UCSD-AML1 (cell line): Measurements from ENCODE around the gene PCGF5.
"Not testable (repeated sequence)": the region's sequence is repeated elsewhere in the genome, so short reads cannot be mapped to it uniquely, and the experiment has no call there.

Source experiments
- DNase-seq: peaks from one replicate; lab custom pipeline; 2025; ENCODE audit not compliant: unreplicated experiment; lab: John Stamatoyannopoulos, UW

The PCGF5 gene

GRCh38 chr10:91210014-91210413 lies 10.4 kb upstream of the PCGF5 start:
- no peak for DNase-seq

- no peak for DNase-seq
Measured at GRCh38 chr10:91210435-91210834, 10.0 kb upstream of the PCGF5 start.

- no peak for DNase-seq
Measured at GRCh38 chr10:91211675-91212074, 8.8 kb upstream of the PCGF5 start.

- no peak for DNase-seq
Measured at GRCh38 chr10:91214911-91215310, 5.6 kb upstream of the PCGF5 start.

- DNase-seq, result no peak
Measured at GRCh38 chr10:91215384-91215783, 5.1 kb upstream of the PCGF5 start.

- DNase-seq, result no peak
Measured at GRCh38 chr10:91219371-91220193, 881 bp upstream of the PCGF5 start.

- DNase-seq, result peak; percentile 54
Measured at GRCh38 chr10:91220954-91221675, 652 bp downstream of the PCGF5 start.

- no peak for DNase-seq
Measured at GRCh38 chr10:91226093-91226492, 5.6 kb downstream of the PCGF5 start.

- no peak for DNase-seq
Measured at GRCh38 chr10:91227576-91227975, 7.1 kb downstream of the PCGF5 start.

- no peak for DNase-seq
Measured at GRCh38 chr10:91229683-91230082, 9.2 kb downstream of the PCGF5 start.

GRCh38 chr10:91238191-91238590 lies 17.7 kb downstream of the PCGF5 start:
- no peak for DNase-seq

GRCh38 chr10:91239789-91240188 lies 19.3 kb downstream of the PCGF5 start:
- DNase-seq, result no peak

- DNase-seq, result no peak
Measured at GRCh38 chr10:91242940-91243339, 22.5 kb downstream of the PCGF5 start.

- no peak for DNase-seq
Measured at GRCh38 chr10:91247360-91248111, 27.1 kb downstream of the PCGF5 start.

GRCh38 chr10:91249700-91250099 lies 29.2 kb downstream of the PCGF5 start:
- no peak for DNase-seq

- DNase-seq, result no peak
Measured at GRCh38 chr10:91250341-91250740, 29.9 kb downstream of the PCGF5 start.

- peak; percentile 7 for DNase-seq
Measured at GRCh38 chr10:91251430-91252056, 31.1 kb downstream of the PCGF5 start.

GRCh38 chr10:91253300-91253699 lies 32.8 kb downstream of the PCGF5 start:
- DNase-seq, result no peak

GRCh38 chr10:91257310-91257709 lies 36.8 kb downstream of the PCGF5 start:
- no peak for DNase-seq

GRCh38 chr10:91260417-91260816 lies 40.0 kb downstream of the PCGF5 start:
- DNase-seq, result not testable (repeated sequence)

GRCh38 chr10:91271886-91272285 lies 51.4 kb downstream of the PCGF5 start:
- DNase-seq, result no peak
